OCI-LY3 (cell line): ENCODE data around the gene FXYD2.

Experiments
- EZH2phosphoT487 ChIP-seq: fragments of 200-600 bp; shearing (Covaris generic); IDR thresholded peaks from 2 replicates; pipeline ENCODE4 v1.6.1; 2018; ENCODE audit warnings: antibody characterized with exemption, mixed run types, low read depth
- TF ChIP-seq, protein P1 (sequence below): fragments of 200-600, 300-600 bp; sonication (generic); IDR thresholded peaks from 2 replicates; pipeline ENCODE4 v1.5.1; 2014; ENCODE audit warnings: antibody characterized with exemption, low read length, low read depth

DNA sequence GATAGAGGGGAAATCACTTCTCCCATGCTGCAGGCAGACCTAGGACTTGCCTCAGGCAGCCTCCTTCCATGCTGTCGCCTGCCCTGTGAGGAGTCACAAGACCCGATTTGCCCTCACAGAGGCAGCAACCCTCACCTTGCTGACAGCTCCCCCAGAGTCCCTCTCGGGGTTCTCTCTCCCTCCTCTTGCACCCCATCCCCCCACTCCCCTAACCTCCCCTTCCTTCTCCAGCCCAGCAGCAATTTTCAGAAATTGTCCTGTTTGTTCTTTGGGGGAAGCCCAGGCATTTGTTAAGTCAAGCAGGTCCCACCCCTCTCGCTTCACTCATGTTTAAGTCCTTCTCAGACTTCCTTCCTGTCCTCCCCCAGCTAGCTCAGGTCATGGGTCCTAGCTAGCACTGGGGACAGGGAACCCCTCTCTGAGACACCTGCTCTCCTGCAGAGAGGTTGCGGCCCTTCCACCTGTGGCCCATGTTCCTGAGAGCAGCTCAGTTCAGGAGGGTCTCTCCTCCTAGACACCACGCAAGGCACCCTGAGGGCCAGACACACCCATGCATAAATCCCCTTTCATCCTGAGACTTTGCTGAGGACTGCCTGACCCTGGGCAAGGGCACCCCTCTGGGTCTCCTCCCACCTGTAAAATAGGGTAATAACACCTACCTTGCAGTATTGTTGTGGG lies 6.3 kb upstream of the FXYD2 start:
- TF ChIP-seq, protein P1, sequence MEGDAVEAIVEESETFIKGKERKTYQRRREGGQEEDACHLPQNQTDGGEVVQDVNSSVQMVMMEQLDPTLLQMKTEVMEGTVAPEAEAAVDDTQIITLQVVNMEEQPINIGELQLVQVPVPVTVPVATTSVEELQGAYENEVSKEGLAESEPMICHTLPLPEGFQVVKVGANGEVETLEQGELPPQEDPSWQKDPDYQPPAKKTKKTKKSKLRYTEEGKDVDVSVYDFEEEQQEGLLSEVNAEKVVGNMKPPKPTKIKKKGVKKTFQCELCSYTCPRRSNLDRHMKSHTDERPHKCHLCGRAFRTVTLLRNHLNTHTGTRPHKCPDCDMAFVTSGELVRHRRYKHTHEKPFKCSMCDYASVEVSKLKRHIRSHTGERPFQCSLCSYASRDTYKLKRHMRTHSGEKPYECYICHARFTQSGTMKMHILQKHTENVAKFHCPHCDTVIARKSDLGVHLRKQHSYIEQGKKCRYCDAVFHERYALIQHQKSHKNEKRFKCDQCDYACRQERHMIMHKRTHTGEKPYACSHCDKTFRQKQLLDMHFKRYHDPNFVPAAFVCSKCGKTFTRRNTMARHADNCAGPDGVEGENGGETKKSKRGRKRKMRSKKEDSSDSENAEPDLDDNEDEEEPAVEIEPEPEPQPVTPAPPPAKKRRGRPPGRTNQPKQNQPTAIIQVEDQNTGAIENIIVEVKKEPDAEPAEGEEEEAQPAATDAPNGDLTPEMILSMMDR: no peak
- no peak for TF ChIP-seq EZH2phosphoT487
